HT1080 (cell line): ENCODE measurements around the gene BIRC3. TPM values are rescaled to one million over a fixed set of nuclear protein-coding genes. Genes with fewer than 3 reads are reported as not detected.
"Not testable (repeated sequence)": the region's sequence is repeated elsewhere in the genome, so short reads cannot be mapped to it uniquely, and the experiment has no call there.

Experiments used
- DNase-seq: peaks from one replicate; pipeline ENCODE4 v3.0.0-alpha.2; 2015; ENCODE audit warnings: low read depth
- small RNA-seq: library from RNA; depleted of rRNA; stranded (forward); fragments of <200 nt; gene quantifications from one replicate; pipeline ENCODE3, GENCODE V24; 2014
- total RNA-seq: library from RNA; depleted of rRNA; stranded (reverse); fragments of >200 nt; shearing (Covaris generic); gene quantifications from 2 replicates; pipeline ENCODE4 v1.2.3, GENCODE V29; 2014; rRNA removed

Gene BIRC3
- total RNA-seq, 1 experiment from 2014 or later, result 0.27 TPM

DNA sequence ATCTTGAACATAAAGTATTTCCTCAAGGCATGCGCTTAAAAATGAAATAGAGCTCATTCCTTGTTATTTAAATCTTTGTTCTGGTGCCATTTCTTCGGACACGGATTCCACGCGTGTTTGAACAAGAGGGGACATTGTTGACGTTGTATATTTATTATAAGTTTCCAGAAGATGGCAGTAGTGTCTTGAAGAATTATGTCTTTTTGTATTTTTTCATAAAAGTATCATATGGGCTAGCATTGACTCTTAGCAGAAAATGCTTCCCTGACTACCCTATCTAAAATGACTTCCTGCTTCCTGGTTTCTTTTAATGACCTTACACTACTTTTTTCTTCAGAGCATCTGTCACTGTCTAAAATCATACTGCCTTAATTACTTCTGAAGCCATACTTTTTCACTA lies 50.1 kb downstream of the BIRC3 start:
- DNase-seq, result peak; percentile 19

DNA sequence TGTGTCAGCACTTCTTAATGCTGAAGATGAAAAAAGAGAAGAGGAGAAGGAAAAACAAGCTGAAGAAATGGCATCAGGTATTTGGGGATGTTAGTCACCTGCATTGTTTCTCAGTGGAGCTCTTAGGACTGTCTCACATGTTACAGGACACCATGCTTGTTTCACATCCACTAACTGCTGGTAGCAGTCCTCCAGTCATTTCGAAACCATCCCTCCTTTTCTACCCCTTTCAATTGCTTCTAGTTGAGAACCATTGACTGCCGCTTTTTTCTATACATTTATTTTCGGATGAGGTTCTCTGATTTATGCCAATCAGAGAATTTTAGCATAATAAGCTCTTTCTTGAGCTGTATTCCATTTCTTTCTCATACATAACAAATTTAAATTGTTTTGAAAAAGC lies 51.2 kb downstream of the BIRC3 start:
- DNase-seq, result no peak

DNA sequence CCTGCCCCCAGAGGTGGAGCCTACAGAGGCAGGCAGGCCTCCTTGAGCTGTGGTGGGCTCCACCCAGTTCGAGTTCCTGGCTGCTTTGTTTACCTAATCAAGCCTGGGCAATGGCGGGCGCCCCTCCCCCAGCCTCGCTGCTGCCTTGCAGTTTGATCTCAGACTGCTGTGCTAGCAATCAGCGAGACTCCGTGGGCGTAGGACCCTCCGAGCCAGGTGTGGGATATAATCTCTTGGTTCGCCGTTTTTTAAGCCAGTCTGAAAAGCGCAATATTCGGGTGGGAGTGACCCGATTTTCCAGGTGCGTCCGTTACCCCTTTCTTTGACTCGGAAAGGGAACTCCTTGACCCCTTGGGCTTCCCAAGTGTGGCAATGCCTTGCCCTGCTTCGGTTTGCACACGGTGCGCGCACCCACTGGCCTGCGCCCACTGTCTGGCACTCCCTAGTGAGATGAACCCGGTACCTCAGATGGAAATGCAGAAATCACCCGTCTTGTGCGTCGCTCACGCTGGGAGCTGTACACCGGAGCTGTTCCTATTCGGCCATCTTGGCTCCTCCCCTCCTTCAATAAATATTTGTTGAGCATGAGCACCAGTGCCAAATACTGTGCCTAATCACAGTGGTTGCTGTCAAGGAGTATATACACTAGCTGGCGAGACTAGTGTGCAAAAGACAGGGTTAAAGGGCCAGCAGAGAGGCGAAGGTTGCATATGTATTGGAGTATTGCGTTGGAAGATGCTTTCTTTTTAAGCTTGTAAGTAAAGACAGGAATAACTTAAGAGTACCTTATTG lies 57.5 kb downstream of the BIRC3 start:
- not testable (repeated sequence) for DNase-seq

DNA sequence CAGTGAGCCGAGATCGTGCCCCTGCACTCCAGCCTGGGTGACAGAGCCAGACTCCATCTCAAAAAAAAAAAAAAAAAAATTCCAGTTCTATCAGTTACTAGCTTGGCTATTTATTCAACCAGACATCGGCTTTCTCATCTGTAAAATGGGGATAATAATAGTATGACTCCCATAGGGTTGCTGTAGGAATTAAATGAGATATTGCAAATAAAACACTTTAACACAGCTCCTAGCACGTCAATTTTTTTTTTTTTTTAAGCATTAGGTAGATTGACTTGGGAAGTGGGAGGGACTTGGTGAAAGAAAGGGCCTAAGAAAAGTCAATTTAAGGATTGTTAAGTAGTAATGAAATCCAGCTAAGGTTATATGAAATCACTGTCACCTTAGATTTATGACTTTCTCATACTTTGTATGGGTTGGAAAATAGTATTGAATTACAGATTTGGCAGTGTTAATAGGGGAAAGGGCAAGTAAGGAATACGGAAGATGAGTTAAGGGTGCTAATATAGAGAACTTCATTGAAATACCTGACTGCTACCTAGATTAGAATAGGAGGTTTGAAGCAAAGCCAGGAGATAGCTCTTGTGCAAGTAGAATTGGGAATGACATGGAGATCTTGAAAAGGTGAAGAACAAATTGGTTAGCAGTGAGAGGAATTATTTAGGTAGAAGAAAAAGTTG lies 58.6 kb downstream of the BIRC3 start:
- DNase-seq, result no peak

DNA sequence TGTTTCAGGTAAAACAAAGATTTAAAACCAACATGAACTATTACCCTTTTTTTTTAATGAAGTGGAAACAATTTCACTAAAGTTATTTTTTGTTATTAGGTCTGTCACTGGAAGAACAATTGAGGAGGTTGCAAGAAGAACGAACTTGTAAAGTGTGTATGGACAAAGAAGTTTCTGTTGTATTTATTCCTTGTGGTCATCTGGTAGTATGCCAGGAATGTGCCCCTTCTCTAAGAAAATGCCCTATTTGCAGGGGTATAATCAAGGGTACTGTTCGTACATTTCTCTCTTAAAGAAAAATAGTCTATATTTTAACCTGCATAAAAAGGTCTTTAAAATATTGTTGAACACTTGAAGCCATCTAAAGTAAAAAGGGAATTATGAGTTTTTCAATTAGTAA lies 60.6 kb downstream of the BIRC3 start:
- DNase-seq, result no peak

DNA sequence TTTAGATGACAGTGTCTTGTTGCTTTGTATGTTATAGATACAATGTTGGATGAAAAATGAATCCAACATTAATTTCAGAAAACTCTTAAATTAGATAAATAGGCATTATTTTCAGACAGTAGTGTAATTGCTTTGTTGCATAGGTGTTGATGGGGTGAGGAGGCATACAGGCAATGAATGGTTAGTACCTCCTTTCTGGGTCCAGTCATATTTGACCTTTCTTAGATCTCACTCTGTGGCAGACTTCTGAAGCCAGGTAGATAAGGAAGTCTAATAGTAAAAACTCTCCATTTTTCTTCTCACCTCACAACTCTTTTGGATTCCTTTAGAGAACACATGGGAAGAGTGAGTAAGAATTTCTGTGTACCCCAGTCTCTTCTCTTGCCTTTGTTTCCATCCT lies 61.5 kb downstream of the BIRC3 start:
- no peak for DNase-seq

DNA sequence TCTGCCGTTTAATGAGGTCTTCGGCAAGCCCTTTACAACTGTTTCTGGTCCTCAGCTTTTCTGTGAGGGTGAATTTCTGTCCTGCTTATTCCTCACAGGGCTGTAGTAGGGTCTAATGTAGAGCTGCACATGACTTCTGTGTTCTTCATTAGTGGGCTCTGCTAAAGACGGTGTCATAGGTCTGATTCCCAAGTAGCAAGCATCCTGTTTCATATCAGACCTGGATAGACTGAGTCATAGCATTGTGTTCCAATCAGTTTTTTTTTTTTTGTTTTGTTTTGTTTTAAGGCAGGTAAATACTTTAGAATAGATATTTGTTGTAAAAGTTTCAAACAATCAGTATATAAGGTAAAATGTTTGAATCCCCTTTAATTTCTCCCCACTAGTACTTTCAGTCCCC lies 65.1 kb downstream of the BIRC3 start:
- no peak for DNase-seq

DNA sequence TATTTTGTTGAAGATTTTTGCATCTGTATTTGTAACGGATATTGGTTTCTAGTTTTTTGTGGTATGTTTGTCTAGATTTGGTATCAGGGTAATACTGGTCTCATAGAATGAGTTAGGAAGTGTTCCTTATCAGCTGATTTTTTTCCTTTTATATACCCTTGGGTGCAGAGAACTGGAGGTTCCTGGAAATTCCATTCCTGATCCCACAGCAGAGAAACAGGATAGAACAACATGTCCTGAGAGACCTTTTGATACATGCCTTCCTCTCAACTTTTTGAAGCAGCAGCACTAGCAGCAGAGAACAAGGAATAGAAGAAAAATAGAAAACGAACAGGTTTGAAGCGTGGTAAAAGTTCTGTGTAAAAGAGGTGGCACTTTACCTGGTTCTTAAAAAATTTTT lies 66.6 kb downstream of the BIRC3 start:
- DNase-seq, result no peak

DNA sequence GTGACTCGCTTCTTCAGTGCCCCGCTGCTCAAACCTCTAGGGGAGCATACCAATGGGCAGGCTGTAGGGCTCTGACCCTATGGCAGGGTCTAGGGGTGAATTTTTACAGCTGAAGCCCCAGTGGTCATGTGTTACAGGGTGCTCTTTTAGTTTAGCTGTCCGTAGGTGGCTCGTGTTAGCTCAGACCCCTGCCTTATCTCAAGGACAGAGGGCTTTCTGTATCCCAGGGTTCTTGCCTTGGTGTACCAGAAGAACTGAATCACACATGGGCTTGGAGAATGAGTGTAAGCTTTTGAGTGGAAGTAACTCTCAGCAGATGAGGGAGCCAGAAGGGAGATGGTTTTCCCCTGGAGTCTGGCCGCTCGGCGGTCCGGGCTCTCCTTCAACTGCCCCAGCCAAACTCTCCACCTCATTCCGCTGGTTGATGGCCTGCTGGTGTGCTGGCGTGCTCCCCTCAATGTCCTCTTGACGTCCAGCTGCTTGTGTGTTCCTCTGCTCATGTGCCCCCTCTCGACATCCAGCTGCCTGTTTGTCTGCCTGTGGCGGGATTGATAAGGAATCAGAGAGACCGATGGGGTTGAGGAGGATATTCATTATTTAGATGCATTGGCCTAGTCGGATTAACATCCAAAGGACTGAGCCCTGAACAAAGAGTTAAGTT lies 67.3 kb downstream of the BIRC3 start:
- DNase-seq, result no peak

DNA sequence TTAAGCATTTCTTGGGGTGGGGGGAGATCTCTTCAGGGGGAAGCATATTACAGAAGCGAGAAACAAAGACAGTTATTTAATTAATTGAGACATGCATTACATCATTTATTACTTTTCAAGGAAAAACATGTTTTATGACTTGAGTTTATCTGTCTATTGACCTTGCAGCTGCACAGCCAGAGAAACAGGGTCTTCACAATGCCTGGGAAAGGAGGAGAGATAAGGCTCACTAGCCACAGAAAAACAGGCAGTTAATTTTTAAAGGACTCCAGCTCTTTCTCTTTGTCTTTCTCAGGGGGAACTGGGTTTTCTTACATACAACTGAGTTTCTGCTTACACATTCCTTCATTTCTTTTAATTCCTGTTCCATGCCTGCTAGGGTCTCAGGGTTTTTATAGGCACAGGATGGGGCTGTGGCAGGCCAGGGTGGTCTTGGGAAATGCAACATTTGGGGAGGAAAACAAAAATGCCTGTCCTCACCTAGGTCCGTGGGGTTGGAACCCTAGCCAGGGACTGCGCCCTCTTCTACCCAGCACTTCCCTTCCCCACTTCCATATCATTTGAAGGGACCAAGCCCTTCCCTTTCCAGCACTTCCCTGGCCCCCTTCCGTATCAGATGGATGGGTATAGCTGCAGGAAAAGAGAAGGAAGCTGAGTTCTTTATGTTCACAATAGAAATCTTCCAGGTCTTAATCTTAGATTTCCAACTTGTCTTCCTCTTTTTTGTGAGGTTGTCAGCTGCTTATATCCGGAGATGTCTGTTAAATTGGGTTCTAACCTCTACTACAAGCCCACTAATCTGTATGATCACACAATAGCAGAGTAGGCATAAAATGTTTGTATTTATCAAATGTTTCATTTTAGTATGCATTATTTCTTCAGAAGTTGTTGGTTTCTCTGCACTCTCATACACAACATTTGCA lies 68.1 kb downstream of the BIRC3 start:
- DNase-seq, result no peak

DNA sequence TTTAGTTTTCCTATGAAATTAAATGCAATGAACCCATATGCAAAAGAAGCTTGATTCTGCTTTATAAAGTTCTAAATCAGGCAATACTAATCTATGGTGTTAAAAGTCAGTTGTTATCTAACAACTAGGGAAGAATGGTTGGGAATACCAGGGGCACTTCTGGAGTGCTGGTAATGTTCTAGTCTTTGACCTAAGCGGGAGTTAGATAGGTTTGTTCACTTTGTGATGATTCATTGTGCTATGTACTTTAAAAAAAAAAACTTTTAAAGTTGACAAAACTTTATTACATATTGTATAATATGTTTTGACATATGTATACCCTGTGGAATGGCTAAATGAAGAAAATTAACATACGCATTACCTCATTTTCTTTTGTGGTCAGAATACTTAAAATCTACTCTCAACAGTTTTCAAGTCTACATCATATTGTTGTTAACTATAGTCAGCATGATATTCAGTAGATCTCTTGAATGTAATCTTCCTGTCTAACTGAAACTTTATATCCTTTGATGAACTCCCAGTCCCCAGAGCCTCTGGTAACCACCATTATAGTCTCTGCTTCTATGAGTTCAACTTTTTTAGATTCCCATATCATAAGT lies 69.0 kb downstream of the BIRC3 start:
- no peak for DNase-seq

DNA sequence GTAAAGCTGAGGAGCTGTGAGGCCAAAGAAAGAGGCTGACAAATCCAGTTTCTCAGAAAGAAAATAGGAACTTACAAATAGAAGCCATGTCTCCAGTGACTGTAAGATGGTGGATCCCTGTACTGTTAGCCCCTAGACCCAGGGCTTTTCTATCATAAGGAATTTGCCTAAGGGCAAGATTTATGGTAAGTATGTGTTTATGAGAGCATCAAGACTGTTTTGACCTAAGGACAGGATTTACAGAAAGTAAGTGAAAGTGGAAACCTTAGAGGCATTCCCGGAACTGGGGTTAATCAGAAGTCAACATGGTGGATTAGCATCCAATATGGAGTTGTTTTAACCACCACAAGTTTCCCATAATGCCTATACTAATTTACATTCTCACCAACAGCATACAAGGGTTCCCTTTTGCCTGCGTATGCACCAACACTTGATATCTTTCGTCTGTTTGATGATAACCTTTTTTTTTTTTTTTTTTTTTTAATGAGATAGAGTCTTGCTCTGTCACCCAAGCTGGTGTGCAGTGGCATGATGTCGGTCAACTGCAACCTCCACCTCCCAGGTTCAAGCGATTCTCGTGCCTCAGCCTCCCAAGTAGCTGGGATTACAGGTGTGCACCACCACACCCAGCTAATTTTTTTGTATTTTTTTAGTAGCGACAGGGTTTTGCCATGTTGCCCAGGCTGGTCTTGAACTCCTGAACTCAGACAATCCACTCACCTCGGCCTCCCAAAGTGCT lies 69.9 kb downstream of the BIRC3 start:
- no peak for DNase-seq

Small RNA genes within 50 kb of the gene (small RNA-seq; reads per million reads assigned to genes)
- not detected for gene AP000942.3
- gene AP000942.4, result not detected
- gene RNU6-952P, result not detected

Other genes with a start within 250 kb of the BIRC3 start
- gene YAP1, start 207.0 kb upstream of the BIRC3 start, total RNA-seq, result 86.4 and 139 TPM in 2 replicates
- 44.0 and 45.6 TPM in 2 replicates for gene BIRC2, start 29.7 kb downstream of the BIRC3 start, total RNA-seq
- gene TMEM123, start 135.3 kb downstream of the BIRC3 start, total RNA-seq, result 107 and 166 TPM in 2 replicates
- gene MMP7, start 213.3 kb downstream of the BIRC3 start, total RNA-seq, result not detected in 2 replicates